ENCODE measurements around the gene ZFP3.
"Not testable (repeated sequence)": the region's sequence is repeated elsewhere in the genome, so short reads cannot be mapped to it uniquely, and the experiment has no call there.

Gene ZFP3

DNA sequence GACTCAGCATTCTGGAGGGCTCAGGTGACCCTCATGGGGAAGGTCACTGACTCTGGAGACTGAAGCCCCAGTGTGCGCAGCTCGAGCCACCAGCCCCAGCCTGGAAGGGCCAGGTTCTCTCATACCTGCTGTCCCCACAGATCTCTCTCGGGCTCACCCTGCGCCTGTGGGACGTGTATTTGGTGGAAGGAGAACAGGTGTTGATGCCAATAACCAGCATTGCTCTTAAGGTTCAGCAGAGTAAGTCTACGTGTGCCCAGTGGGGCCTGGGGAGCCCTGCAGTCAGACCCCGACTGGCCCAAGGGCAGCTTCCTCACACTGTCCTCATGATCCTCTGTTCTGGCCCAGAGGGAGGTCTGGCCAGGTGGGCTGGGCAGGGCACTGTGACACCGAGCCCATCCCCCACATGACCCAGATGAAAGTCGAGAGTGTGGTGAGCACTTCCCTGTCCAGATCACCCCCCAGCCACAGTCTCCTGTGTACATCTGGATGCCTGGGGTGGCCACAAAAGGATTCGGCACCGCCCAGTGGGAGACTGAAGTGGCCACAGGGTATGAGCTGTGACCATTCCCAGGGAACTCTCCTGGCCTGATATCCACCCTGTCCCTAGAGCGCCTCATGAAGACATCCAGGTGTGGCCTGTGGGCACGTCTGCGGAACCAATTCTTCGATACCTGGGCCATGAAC, 59.4 kb downstream of the ZFP3 start:
- H3K4me3 ChIP-seq (ENCODE audit: insufficient read depth, low read depth, low read length, poor library complexity, severe bottlenecking); DNase-seq; H3K4me1 ChIP-seq (ENCODE audit: control insufficient read depth, insufficient read depth, low read length, poor library complexity, severe bottlenecking); H3K36me3 ChIP-seq (ENCODE audit: control insufficient read depth, insufficient read depth, low read length); H3K27me3 ChIP-seq (replicated peaks; ENCODE audit: control insufficient read depth, insufficient read depth, low read length, poor library complexity, severe bottlenecking); H3K9me3 ChIP-seq (ENCODE audit: control insufficient read depth, low read length); H3K27ac ChIP-seq (ENCODE audit: insufficient read depth, low read length, poor library complexity, severe bottlenecking): not testable (repeated sequence)

DNA sequence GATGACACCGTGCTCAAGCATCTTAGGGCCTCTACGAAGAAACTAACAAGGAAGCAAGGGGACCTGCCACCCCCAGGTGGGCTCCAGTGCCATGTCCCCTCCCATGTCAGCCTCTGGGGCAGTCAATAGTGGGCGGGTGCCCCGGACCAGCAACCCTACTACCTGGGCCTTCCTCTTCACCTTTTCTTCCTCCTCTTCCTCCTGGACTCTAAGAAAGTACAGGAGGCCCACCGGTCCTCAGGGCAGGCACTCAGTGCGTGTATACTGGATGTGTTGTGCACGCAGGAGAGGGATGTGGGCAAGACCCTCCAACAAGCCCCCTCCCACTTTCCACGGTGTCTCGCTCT, 59.9 kb downstream of the ZFP3 start:
- H3K27ac ChIP-seq (ENCODE audit: insufficient read depth, low read length, poor library complexity, severe bottlenecking); H3K4me1 ChIP-seq (ENCODE audit: control insufficient read depth, insufficient read depth, low read length, poor library complexity, severe bottlenecking); H3K9me3 ChIP-seq (ENCODE audit: control insufficient read depth, low read length); H3K4me3 ChIP-seq (ENCODE audit: insufficient read depth, low read depth, low read length, poor library complexity, severe bottlenecking); H3K27me3 ChIP-seq (replicated peaks; ENCODE audit: control insufficient read depth, insufficient read depth, low read length, poor library complexity, severe bottlenecking); DNase-seq; H3K36me3 ChIP-seq (ENCODE audit: control insufficient read depth, insufficient read depth, low read length): not testable (repeated sequence)

DNA sequence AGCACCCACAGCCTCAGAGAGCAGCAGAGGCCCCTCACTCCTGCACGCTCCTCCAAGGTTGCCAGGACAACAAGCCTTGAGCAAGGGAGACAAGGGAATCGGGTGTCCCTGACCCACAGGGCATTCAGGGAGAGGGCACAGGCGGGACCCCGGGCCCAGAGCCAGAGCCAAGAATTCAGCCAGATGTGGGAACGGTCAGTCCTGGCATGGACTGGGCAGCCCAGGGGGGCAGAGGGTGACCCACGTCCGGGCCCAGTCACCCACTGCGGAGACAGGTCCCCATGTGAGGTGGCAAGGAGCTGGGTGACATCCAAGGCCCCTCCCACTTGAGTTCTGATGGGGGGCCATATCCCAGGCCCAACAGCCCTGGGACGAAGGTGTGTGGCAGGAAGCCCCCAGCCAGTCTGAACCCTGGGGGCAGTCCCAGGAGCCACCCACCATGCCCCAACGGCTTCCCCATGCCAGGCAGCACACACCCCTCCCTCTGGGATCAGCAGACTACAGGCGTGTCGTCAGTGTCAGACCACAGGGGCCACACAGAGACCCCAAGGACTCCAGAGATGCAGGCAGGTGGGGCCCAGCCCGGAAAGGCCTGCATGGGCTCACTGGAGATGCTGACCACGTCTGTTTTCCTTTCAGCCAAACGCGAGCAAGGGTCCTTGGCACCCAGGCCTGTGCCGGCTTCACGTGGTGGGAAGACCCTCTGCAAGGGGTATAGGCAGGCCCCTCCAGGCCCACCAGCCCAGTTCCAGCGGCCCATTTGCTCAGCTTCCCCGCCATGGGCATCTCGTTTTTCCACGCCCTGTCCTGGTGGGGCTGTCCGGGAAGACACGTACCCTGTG, 60.6 kb downstream of the ZFP3 start:
- no peak for DNase-seq
- no peaks in the 10 kb centered on the region for H3K9me3 ChIP-seq (ENCODE audit: control insufficient read depth, low read length)
- H3K4me1 ChIP-seq (ENCODE audit: control insufficient read depth, insufficient read depth, low read length, poor library complexity, severe bottlenecking), result no peaks in the 10 kb centered on the region
- no peaks in the 10 kb centered on the region for H3K27me3 ChIP-seq (replicated peaks; ENCODE audit: control insufficient read depth, insufficient read depth, low read length, poor library complexity, severe bottlenecking)
- H3K36me3 ChIP-seq (ENCODE audit: control insufficient read depth, insufficient read depth, low read length), result no peaks in the 10 kb centered on the region
- H3K27ac ChIP-seq (ENCODE audit: insufficient read depth, low read length, poor library complexity, severe bottlenecking), result no peak overlapping the region
- no peak overlapping the region for H3K4me3 ChIP-seq (ENCODE audit: insufficient read depth, low read depth, low read length, poor library complexity, severe bottlenecking)

DNA sequence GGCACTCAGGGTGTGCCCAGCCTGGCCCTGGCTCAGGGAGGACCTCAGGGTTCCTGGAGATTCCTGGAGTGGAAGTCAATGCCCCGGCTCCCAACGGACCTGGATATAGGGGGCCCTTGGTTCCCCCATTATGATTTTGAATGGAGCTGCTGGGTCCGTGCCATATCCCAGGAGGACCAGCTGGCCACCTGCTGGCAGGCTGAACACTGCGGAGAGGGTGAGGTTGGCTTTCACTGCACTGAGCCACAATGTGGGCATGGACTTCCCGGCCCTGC, 61.1 kb downstream of the ZFP3 start:
- DNase-seq, result no peak
- H3K36me3 ChIP-seq (ENCODE audit: control insufficient read depth, insufficient read depth, low read length), result no peaks in the 10 kb centered on the region
- no peak overlapping the region for H3K4me3 ChIP-seq (ENCODE audit: insufficient read depth, low read depth, low read length, poor library complexity, severe bottlenecking)
- H3K27ac ChIP-seq (ENCODE audit: insufficient read depth, low read length, poor library complexity, severe bottlenecking), result no peak overlapping the region
- no peaks in the 10 kb centered on the region for H3K27me3 ChIP-seq (replicated peaks; ENCODE audit: control insufficient read depth, insufficient read depth, low read length, poor library complexity, severe bottlenecking)
- no peaks in the 10 kb centered on the region for H3K9me3 ChIP-seq (ENCODE audit: control insufficient read depth, low read length)
- no peaks in the 10 kb centered on the region for H3K4me1 ChIP-seq (ENCODE audit: control insufficient read depth, insufficient read depth, low read length, poor library complexity, severe bottlenecking)

DNA sequence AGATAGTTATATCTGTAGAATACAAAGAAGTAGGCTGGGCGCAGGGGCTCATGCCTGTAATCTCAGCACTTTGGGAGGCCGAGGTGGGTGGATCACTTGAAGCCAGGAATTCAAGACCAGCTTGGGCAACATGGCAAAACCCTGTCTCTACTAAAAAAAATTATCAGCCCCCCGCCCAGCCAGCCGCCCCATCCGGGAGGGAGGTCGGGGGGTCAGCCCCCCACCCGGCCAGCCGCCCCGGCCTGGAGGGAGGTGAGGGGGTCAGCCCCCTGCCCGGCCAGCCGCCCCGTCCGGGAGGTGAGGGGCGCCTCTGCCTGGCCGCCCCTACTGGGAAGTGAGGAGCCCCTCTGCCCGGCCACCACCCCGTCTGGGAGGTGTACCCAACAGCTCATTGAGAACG, 64.6 kb downstream of the ZFP3 start:
- not testable (repeated sequence) for H3K27me3 ChIP-seq (replicated peaks; ENCODE audit: control insufficient read depth, insufficient read depth, low read length, poor library complexity, severe bottlenecking); H3K36me3 ChIP-seq (ENCODE audit: control insufficient read depth, insufficient read depth, low read length); H3K27ac ChIP-seq (ENCODE audit: insufficient read depth, low read length, poor library complexity, severe bottlenecking); H3K4me3 ChIP-seq (ENCODE audit: insufficient read depth, low read depth, low read length, poor library complexity, severe bottlenecking); H3K9me3 ChIP-seq (ENCODE audit: control insufficient read depth, low read length); H3K4me1 ChIP-seq (ENCODE audit: control insufficient read depth, insufficient read depth, low read length, poor library complexity, severe bottlenecking); DNase-seq

Data from effector memory CD4-positive, alpha-beta T cell (primary cell).